GM18520 (cell line): ENCODE data around the gene TRIM6.
"Not testable (repeated sequence)": the region's sequence is repeated elsewhere in the genome, so short reads cannot be mapped to it uniquely, and the experiment has no call there.

ENCODE experiments used
- ATAC-seq: cut with Tn5 transposase; IDR thresholded peaks from one replicate; pipeline ENCODE4 v1.9.1; 2021; ENCODE audit not compliant: unreplicated experiment

Gene TRIM6

DNA sequence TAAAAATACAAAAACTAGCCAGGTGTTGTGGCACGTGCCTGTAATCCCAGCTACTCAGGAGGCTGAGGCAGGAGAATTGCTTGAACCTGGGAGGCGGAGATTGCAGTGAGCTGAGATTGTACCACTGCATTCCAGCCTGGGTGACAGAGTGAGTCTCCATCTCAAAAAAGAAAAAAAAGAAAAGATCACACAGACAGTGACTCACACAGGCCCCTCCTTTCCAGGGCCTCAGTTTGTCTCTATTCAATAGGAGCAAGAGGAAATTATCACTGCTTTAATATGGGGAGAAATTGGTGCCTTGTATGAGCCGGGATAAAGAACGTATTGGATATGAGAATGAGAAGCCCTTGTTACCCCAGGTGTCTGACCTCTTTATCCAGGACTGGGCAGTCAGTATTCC, 6.4 kb downstream of the TRIM6 start:
- ATAC-seq = not testable (repeated sequence)

DNA sequence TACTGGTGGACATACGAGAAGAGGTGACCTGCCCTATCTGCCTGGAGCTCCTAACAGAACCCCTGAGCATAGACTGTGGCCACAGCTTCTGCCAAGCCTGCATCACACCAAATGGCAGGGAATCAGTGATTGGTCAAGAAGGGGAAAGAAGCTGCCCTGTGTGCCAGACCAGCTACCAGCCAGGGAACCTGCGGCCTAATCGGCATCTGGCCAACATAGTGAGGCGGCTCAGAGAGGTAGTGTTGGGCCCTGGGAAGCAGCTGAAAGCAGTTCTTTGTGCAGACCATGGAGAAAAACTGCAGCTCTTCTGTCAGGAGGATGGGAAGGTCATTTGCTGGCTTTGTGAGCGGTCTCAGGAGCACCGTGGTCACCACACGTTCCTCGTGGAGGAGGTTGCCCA, 6.9 kb downstream of the TRIM6 start:
- no peak for ATAC-seq

DNA sequence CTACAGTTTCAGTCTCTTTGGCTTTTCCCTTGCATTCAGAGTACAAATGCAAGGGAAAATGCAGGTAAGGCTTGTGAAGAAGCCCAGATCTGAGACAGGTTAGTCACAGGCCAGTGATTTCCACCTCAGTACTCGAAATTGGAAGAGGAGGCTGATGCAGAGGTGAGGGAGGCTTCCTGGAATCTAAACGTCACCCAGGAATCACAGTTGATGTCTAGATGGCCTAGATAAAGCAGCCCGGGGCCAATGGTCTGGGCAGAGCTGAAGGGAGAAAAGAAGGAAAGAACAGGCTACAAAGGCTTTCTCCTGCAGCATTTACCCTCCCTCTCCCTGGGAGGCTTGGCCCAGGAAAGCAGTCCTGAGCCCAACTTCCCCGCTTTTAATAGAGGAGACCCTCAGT, 8.5 kb downstream of the TRIM6 start:
- no peak for ATAC-seq

DNA sequence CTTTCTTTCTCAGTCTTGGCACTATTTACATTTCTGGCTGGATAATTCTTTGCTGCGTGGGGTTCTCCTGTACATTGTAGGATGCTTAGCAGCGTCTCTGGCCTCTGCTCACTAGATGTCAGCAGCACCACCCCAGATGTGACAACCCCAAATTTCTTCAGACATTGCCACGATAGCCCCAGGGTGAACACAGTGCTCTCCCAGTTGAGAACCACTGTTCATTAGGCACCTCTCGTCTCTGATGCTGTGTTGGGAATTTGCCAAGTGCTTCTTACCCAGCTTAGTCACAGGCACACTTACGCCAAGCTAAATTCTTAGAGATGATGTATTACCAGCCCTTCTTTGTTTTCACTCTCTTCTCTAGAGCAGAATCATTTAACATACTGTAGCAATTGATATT, 9.4 kb downstream of the TRIM6 start:
- ATAC-seq = no peak

DNA sequence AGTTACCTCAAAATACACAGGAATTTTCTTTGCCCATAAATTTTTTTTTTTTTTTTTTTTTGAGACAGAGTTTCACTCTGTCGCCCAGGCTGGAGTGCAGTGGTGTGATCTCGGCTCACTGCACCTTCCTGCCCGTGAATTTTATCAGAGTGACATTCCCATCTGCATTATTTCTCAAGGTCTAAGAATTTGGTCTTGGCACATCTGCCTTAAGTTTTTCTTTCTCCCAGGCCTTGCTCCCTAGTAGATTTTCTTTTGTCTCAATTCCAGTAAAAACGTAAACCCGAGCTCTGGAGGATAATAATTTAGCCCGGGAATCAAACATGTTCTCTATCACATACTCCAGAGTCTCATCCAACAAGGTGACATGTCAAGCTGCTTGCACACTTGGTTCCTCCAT, 12.4 kb downstream of the TRIM6 start:
- no peak for ATAC-seq

DNA sequence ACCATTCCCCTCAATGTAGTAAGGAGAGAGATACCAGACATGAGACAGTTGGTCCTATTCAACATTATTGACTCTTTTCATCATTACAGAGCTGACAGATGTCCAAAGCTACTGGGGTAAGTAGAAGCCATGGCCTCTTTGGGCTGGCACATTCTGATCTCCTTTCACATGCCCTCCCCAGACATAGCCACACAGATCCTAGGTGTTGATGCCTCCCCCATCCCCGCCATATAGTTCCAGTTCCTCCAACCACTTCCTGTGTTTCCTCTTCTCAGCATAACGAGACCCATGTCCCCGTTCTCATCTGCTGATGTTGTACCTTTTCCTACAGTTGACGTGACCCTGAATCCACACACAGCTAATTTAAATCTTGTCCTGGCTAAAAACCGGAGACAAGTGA, 14.0 kb downstream of the TRIM6 start:
- ATAC-seq = no peak

DNA sequence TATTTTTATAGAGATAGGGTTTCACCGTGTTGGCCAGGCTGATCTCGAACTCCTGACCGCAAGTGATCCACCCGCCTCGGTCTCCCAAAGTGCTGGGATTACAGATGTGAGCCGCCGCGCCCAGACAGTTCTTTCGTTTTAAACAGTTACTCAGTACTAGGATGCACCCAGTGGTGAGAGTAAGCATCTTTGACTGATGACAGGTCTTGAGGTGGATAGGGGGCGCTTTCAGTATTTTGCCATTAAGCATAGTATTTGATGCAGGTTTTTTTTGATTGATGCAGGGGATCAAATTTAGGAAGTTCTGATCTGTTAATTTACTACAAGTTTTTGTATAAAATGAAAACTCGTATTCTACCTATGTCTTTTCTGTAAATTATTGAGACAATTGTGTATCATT, 15.2 kb downstream of the TRIM6 start:
- ATAC-seq = no peak

DNA sequence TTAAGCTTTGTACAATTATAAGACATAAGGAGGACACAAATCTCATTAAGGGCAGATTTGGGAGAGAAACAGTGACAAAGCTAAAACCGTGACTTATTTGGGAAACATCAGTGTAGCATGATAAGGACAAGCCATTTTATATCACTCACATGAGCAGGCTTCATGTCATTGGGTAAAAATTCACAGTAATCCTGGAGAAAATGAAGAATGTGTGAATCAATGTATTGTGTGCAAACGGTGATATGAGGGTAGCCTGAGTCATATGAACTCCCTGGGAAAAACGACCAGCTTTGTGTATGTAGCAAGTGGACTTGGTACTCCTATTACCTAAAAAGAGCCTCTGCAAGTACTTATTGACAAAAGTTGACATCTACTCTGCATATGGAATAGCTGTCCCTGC, 22.4 kb downstream of the TRIM6 start:
- no peak for ATAC-seq

DNA sequence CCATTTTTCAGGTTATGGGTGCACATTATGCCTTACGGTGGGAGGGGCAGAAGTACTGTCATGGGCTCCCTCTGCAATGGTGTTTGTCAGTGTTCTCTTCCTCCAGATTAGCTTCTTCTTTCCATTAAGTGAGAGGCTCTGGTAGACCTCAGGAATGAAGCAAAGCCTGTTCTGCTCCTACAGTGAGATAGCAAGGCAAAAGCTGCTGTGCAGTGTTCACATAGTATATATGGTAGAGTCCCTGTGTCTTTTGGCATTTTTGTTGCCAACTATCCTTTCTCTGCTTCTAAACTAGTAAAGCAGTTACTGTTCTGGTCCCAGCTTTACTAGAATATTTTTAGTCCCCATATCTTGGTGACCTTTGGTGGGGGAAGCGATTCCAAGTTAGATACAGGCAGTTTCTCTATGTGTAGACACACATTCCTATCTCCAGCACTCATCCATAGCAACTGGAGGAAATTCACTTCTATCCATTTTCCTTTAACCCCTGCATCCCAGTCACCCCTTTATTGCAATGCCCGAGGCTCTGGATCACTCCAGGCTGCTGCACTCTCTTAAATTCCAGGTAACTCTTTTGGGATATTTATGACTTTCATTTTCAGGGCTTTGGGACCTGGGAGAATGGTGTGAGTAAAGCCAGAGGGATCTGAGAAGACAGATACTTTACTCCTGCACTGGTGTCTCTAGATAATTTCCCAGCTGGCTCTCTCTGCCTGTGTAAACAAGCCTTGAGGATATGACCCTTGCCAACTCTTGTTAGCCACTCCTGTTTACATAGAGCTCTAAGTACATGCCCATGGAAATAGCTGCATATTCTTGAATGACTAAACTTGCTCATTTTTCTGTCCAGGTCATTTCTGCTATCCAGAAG, 24.4 kb downstream of the TRIM6 start:
- no peak for ATAC-seq

DNA sequence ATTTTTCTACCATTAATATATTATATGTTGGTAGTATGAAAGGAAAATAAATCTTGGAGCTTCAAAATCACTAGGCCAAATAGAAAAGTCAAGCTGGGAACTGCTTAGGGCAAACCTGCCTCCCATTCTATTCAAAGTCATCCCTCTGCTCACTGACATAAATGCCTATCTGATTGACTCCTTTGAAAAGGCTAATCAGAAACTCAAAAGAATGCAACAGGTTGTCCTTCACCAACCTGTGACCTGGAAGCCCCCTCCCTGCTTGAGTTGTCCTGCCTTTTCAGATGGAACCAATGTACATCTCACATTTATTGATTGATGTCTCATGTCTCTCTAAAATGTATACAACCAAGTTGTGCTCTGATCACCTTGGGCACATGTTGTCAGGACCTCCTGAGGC, 25.1 kb downstream of the TRIM6 start:
- no peak for ATAC-seq

DNA sequence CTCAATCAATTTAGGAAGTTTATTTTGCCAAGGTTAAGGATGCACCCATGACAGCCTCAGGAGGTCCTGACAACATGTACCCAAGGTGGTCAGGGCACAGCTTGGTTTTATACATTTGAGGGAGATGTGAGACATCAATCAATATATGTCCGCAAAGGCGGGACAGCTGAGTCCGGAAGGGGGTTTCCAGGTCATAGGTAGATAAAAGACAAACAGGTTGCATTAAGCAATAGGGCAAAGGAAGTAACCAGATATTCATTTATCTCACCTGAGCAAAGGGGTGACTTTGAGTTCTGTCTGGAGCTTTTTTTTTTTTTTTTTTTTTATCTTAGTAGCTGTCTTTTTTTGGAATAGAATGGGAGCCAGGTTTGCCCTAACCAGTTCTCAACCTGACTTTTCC, 26.4 kb downstream of the TRIM6 start:
- ATAC-seq = no peak

DNA sequence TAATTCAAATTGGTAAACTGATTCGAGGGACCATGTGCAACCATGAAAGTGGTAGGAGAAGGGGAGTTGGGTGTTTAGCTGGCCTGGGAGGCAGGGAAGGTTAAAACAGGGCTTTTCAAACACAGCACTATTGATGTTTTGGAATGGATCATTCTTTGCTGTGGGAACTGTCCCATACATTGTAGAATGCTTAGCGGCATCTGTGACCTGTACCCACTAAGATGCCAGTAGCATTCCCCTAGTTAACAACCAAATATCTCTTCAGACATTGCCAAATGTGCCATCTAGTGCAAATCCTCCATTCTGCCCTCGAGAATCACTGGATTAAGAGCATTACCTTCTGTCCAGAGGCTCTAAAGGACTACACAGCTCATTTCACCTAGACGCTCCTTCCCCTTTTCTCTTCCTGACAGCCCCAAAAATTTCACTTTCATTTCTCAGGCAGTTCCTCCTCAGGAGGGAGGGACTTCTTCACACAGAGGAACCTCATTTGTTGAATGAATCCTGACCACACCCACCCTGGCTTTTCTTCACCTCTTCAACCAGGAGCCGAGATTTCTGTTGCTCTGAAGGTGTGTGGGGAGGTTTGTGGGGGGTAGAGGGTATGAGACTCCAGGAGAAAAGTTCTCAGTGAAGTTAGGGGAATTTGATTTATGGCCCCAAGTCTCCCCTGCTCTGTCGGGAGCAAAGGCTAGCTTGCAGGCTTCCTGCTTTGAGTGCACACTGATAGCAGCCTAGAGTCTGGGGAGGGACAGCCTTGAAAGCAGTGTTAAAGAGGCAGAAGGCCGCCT, 28.2 kb downstream of the TRIM6 start, which contains the start of gene TRIM34:
TRIM34 (plus strand) TSS at position 513 of the 791 bp plus-strand sequence. CDS start 7,331 bp downstream, outside the sequence.
- ATAC-seq = peak; percentile 91

DNA sequence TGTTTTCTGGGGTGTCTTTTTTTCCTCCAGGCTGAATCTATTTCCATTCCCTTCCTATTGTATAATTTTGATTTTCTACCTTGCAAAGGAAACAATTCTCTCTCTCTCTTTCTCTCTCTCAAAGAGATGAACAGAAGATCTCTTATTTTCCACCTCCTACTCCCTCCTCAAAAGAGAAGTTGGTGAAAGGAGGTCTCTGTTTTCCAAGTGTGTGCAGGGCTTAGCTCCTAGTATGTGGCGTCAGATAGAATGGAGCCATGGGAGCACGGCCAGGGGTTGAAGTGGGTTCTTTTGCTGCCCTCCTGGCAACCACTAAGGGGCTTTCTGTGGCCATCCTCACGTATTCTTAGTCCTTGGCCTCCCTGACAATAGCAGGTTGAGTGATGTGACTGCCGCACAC, 28.8 kb downstream of the TRIM6 start:
- no peak for ATAC-seq

DNA sequence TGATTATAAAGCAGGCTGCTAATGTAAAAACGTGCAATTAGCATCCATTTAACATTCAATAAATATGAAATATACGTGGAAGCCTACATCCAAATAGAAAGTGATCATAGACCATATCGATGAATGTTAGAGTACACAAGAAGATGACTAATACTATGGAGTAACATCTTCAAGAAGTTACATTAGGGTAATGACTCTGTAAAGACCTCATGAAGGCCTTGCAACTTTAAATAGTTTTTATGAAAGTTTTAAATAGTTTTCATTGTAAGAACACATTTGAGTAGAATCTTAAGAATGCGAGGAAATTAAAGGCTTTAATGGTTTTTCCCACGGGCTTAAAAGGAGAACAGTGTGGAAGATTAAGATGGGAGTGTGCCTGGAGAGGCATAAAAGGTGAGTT, 29.8 kb downstream of the TRIM6 start:
- ATAC-seq = no peak

DNA sequence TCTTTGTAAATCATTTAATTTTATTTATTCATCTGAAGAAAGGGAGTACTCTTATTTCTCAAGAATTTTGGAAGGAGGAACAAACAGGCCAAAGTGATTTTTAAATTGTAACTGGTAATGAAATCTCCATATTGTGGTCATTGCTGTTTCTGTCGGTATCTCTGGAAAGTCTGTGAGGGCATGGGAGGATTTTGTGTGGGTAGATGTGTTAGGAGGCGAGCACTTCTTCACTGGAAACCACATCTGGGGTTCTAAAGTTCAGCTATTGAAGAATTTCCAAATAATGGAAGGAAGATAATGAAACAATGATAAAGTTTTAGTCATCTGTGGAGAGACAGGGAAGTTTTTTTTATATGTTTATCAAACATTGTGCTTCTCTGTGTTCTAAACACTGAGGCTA, 35.0 kb downstream of the TRIM6 start:
- peak; percentile 7 for ATAC-seq

DNA sequence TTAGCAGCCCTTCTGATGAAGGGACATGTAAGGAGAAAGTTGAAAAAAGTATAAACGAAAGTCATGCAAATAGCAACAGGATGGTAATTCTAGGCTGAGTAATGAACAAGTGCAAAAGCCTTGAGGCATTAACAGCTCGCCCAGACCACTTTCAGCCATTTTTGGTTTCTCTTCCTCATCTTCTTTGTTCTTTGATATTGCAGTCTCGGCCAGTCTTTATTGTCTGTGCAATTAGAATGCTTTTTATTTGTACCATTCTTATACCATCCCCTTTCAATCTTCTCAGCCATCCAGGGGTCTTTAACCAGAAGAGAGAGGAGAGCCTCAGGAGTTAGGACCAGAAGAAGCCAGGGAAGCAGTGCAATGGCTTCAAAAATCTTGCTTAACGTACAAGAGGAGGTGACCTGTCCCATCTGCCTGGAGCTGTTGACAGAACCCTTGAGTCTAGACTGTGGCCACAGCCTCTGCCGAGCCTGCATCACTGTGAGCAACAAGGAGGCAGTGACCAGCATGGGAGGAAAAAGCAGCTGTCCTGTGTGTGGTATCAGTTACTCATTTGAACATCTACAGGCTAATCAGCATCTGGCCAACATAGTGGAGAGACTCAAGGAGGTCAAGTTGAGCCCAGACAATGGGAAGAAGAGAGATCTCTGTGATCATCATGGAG, 35.7 kb downstream of the TRIM6 start:
- ATAC-seq = peak; percentile 92

DNA sequence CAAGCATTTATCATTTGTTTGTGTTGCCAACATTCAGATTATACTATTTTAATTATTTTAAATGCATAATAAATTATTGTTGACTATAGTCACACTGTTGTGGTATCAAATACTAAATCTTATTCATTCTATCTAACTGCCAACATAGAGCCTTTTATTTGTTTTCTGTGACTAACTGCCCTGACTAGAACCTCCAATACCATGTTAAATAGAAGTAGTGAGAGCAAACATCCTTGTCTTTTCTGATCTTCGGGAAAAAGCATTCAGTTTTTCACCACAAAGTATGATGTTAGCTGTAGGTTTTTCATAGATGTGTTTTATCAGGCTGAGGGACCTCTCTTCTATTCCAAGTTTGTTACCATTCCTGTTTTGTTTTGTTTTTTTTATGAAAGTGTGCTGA, 43.5 kb downstream of the TRIM6 start:
- no peak for ATAC-seq

DNA sequence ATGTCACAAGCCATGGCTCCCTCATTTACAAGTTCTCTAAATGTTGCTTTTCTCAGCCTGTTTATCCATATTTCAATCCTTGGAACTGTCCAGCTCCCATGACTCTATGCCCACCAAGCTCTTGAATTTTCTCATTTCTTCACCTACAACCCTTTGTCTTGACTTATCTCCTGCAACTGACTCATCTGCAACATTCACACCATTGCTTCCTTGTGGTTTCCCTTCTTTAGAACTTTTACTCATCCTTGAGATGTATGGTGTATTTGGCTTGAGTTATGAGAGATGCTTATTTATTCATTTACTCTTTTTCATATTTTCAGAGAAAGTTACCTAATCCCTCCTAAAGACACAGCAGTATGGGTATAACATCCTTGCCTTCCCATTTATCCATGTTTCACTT, 47.1 kb downstream of the TRIM6 start:
- ATAC-seq = no peak

DNA sequence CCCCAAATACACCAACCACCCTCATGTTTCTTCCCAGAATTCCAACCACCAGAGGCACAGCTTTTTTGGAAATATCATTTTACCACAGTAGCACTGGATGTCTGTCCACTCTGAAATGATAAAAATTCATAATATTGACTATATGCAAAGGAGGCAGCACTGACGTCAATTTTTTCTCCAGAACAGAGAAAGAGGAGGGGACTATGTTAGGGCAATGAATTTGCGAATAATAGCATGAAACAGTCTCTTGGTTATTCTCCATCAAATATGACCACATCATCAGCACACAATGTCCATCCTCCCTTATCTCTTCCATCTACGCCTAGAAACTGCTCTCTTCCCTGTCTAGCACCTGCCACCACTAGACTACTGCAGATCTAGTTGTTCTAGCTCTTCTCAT, 49.7 kb downstream of the TRIM6 start:
- no peak for ATAC-seq

DNA sequence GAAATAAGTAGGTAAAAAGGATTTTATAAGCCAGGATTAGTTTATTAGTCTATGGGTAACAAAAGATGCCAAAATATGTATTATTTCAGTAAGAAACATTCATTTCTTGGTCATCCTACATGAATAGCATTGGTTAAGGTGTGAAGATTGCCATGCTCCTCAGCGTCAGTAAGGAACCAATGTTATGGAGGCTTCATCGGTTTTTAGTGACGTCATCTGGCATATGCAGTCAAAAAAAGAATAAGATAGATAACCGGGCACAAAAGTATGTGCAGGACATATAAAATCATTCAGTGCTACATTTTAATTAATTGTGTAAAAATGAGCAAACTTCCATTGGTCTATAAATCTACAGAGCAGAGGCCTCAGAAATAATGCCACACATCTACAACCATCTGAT, 59.0 kb downstream of the TRIM6 start:
- ATAC-seq = no peak

DNA sequence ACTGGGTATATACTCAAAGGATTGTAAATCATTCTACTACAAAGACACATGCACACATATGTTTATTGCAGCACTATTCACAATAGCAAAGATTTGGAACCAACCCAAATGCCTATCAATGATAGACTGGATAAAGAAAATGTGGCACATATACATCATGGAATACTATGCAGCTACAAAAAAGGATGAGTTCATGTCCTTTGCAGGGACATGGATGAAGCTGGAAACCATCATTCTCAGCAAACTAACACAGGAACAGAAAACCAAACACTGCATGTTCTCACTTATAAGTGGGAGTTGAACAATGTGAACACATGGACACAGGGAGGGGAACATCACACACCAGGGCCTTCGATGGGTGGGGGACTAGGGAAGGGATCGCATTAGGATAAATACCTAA, 60.5 kb downstream of the TRIM6 start:
- not testable (repeated sequence) for ATAC-seq

DNA sequence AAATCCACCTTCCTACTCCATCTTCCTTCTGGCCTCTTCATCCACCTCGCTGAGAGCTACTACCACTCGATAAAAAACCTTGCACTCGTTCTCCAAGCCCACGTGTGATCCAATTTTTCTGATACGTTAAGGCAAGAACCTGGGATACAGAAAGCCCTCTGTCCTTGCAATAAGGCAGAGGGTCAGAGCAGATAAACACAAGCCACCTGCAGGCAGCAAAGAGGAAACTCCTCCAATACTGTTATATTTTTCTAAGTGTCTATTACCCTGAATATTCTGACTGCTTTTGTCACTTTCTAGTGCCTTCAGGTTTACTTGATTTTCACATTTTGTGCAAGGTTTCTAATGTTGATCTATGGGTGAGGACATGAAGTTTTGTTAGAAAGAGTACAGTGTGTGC, 61.9 kb downstream of the TRIM6 start:
- ATAC-seq = no peak
